ENCODE measurements around the gene TTC5.
"Not testable (repeated sequence)": the region's sequence is repeated elsewhere in the genome, so short reads cannot be mapped to it uniquely, and the experiment has no call there.

The TTC5 gene, protein sequence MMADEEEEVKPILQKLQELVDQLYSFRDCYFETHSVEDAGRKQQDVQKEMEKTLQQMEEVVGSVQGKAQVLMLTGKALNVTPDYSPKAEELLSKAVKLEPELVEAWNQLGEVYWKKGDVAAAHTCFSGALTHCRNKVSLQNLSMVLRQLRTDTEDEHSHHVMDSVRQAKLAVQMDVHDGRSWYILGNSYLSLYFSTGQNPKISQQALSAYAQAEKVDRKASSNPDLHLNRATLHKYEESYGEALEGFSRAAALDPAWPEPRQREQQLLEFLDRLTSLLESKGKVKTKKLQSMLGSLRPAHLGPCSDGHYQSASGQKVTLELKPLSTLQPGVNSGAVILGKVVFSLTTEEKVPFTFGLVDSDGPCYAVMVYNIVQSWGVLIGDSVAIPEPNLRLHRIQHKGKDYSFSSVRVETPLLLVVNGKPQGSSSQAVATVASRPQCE

DNA sequence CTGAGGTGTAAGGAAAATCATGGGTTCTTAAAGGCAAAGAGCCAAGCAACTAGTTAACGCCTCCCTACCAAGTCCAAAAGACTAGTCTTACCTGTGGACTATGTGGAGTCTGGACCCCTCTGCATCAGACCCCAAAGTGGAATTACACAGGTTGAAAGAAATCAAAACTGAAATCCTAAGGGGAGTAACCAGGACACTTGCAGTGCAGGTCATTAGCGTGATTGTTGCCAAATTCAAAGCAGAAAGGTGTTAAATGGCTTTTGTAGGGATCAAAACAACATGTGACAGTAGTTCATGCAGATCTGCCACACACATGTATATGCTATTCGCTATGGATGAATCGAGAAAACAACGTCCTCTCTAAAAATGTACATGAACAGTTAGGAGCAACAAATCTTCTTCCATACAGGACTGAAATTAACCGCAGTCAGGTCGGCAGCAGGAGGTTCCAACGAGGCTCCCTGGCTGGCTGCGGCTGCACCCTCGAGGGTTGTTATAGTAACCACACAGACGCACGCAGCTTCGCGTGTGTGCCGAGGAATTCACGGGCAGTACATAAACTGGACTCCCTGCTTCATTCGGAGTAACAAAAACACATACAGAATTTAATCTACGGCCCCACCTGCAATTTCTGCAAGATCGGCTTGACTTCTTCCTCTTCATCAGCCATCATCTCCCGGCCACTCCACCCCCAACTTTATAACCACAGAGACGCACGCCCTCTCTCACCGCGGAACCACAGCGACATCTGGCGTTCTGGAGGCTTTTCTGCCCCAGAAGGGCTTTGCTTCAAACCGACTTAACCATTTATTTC, at the start of gene TTC5:
TTC5 (minus strand) TSS at position 687 of the 814 bp plus-strand sequence; CDS start at position 673, 14 bp downstream.
- DNase-seq, result peak; percentile 63 to 83

DNA sequence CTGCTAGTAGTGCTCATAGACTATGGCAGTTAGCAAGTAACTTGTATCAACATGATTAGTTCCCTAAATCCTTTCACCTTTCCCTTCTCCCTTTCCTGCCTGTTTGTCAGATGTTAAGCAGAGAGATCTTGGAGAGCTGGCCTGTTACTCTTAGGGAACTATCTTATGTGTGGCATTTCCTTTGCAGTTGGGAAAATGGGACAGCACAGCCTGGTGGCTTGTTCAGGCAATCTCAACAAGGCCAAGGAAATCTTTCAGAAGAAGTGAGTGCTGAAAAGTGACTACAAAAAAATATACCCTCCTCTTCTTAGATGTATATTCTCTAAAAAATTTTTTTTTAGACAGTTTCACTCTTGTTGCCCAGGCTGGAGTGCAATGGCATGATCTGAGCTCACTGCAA, 45.1 kb upstream of the TTC5 start:
- no peak for DNase-seq

DNA sequence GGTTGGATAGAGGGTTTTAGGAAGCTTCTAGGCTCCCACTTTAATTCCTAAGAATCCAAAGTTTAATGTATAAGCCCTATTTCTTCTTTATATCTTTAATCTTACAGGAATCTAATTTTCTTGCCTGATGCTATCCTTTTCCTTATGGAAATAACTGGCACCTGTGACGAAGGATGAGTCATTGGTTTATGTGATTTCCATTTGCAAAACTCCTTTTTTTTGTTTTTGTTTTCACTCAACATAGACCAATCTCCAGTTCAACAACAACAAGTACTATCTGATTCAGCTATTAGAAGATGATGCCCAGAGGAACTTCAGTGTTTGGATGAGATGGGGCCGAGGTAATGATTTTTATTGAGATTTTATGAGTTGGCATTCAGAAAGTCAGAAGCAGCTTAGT, 44.5 kb upstream of the TTC5 start:
- DNase-seq, result no peak

DNA sequence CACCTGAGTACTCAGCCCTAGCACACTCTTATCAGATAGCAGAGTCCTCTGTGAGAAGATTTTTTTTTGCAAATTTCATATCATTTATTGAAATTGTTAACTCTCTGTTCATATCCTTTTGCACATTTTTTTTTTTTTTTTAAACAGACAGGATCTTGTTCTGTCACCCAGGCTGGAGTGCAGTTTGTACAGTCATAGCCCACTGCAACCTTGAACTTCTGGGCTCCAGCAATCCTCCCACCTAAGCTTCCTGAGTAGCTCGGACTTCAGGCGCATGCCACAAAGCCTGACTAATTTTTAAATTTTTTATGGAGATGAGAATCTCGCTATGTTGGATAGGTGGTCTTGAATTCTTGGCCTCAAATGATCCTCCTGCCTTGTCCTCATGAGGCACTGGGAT, 42.0 kb upstream of the TTC5 start:
- DNase-seq, result no peak

DNA sequence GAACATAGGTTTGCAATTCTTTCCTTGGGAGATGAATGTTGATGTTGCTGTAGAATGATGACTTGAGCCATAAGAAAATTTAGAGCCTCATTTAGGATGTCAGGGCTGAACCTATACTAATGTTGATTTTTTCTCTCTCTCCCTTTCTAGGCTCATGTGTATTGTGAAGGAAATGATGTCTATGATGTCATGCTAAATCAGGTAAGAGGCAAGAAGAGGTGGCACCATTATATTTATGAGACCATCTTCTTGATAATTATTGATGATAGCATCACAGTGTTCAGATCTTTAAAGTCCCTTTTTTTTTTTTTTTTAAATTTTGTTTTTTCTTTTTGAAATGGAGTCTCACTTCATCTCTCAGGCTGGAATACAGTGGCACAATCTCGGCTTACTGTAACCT, 41.0 kb upstream of the TTC5 start:
- no peak for DNase-seq

DNA sequence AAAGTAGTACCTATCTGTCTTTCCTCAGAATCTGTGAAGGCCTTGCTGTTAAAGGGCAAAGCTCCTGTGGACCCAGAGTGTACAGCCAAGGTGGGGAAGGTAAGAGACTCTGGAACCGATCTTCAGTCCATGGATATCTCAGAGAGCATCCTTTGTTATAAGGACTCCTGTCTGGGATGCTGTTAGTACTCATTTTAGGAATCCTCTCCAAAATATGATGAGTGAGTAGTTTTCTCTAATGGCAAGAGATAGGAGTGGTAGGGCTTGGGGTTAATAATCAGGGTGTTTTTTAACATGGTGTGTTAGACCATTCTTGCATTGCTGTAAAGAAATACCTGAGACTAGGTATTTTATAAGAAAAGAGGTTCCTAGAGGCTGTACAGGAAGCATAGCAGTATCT, 39.6 kb upstream of the TTC5 start:
- no peak for DNase-seq

DNA sequence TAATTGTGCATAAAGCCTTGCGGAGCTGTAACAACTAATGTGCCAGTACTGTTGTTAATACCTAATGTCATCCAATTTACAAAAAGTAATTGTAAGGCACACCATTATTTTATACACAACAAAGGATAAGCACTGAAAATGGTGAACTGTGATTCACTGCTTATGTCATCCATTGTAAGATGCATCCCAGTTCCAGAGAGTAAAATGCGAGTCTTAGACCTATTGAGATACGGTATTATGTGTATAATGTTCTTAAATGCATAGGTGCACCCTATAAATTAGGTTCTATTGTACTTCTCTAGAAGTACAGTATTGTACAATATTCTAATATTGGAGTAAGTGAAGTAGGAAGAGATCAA, 38.1 kb upstream of the TTC5 start:
- peak in 1 of 2 experiments; percentile 15 for DNase-seq

DNA sequence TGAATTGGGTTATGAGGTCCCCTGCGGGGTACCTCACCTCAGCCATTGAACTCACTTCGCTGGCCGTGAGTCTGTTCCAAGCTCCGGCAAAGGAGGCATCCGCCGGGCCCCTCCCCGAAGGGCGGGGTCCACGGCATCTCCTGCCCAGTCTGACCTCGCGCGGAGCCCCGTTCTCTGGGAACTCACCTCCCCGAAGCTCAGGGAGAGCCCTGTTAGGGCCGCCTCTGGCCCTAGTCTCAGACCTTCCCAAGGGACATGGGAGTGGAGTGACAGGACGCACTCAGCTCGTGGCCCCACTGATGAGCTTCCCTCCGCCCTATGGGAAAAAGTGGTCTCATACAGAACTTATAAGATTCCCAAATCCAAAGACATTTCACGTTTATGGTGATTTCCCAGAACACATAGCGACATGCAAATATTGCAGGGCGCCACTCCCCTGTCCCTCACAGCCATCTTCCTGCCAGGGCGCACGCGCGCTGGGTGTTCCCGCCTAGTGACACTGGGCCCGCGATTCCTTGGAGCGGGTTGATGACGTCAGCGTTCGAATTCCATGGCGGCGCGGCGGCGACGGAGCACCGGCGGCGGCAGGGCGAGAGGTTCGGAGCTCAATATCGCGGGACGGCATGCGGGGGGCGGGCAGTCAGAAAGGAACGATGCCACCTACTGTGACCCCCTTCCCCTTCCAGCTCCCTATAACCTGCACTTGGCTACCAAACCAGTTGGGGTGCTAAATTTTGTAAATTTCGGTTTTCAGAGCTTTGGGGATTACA, 37.5 kb upstream of the TTC5 start, which contains the start of gene PARP2:
PARP2 (plus strand) TSS at position 544 of the 770 bp plus-strand sequence; CDS start at position 551, 7 bp downstream.
- DNase-seq, result peak; percentile 99 to 100

DNA sequence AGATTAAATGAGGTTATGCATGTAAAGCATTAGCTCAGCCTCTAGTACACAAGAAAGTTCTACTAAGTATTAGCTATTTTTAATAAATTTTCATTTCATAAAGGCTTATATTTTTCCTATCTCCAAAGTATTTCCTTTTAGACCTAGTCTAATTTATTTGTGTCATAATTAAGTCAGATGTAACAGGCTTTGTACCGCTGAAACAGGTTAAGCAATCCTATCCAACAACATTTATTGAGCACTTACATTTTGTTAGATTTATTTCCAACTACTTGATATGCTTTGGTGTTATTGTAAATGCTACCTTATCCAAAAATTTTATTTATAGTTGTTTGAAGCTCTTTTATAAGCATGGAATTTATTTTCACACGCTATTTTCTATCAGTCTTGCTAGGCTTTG, 35.9 kb upstream of the TTC5 start:
- no peak for DNase-seq

DNA sequence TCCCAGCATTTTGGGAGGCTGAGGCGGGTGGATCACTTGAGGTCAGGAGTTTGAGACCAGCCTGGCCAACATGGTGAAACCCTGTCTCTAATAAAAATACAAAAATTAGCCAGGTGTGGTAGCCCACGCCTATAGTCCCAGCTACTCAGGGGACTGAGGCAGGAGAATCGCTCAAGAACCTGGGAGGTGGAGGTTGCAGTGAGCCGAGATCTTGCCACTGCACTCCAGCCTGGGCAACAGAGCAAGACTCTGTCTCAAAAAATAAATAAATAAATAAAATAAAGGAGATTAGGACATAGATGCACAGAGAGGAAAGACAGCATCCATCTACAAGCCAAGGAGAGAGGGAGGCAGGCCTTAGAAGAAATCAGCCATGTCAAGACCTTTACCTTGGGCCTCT, 35.3 kb upstream of the TTC5 start:
- not testable (repeated sequence) for DNase-seq

DNA sequence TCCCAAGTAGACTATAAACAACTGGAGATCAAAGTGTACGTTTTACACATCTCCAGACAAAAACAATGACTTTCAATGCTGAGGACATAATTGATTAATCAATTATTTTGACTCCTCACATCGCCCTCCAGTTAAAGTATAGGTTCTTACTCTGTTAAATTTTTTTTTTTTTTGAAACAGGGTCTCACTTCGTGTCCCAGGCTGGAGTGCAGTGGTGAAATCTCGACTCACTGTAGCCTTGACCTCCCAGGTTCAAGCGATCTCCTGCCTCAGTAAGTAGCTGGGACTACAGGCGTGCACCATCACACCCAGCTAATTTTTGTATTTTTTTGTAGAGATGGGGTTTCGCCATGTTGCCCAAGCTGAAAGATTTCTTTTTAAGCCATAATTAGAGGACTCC, 28.3 kb upstream of the TTC5 start:
- no peak for DNase-seq

DNA sequence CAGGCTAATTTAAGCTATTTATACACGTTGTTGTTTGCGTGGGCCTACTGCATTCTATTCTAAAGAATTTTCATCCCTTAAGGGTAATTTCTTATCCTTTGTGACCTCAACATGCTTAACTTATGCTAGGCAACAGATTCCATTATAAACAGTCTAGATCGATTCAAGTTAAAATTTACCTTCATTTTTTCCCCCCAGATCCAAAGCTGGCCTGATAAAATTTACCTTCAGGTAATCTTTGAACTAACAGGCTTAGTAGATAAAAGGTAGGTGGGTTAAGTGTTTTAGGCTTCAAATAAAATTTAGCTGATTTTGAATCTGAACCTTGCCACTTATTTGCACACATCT, 27.7 kb upstream of the TTC5 start:
- DNase-seq, result no peak

DNA sequence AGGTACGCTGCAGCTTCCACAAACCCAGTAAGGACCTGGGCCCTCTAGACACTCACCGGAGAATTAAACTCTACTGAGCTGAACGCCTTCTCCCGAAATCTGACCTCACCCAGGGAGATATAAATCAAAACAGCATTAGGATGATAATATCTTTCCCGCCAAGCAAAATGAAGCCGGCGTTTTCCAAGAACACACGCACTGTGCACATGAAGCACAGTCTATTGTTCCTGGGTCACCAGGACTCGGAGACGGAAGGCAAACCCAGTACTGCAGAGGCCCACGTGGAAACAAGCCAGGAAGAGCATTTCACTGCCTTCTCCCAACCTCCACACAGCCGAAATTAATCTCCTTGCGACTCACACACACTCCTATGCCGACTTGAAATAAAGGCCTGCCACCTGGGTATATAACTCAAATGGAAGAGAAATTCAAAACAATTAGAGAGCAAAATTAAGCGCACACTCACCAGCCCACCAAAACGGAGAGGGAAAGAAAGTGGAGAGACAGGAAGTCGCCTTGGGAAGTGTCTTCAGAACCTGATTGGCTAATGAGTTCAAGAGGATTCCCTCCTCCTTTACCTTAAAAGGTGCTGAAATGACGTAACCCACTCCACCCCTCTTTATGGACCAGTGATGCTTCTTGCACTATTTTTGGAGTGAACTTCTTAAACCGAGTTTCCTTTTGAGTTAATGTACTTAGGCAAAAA, 27.2 kb upstream of the TTC5 start, which contains the start of gene CCNB1IP1:
CCNB1IP1 (minus strand) TSS at position 492 of the 706 bp plus-strand sequence. CDS start 16,756 bp downstream, outside the sequence.
- peak; percentile 82 to 86 for DNase-seq

DNA sequence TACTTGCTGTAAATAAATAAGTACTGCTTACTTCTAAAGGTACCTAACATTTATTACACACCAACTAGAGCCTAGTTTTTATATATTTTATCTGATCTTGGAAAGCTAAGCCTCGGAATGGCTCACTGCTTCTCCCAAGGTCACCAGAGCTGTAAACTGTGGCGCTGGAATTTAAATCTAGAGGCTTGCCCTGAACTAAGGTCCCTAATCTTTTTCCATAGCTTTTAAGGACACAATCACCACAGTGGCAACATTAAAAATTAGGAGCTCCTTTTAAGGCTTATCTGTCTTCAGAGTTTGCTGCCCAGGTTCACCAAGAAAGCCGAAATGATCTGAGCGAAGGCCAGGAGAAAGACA, 26.7 kb upstream of the TTC5 start:
- DNase-seq, result peak; percentile 26 to 47

DNA sequence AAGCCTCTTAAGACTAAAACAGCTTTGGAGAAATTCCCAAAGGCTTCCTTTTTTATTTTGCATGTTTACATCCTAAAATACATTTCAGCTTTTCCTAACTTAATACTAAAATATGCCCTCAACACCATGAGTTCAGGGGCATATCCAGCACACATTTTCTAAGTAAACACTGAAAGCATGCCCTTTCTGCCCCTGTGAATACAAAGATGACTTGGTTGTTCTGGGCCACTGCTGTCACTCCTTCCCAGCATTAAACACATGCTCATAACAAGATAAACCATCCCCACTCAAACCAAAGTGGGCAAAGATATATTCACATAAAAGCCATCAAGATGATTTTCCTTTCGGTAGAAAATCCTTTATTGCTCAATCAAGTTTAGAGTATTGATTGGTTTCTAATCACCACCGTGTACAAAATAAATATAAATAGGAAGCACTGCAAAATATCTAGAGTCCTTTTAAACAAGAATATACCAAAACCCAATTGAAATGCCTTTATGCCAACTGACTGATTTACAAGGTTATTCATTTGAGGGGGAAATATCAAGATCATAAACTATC, 25.4 kb upstream of the TTC5 start:
- DNase-seq, result no peak

DNA sequence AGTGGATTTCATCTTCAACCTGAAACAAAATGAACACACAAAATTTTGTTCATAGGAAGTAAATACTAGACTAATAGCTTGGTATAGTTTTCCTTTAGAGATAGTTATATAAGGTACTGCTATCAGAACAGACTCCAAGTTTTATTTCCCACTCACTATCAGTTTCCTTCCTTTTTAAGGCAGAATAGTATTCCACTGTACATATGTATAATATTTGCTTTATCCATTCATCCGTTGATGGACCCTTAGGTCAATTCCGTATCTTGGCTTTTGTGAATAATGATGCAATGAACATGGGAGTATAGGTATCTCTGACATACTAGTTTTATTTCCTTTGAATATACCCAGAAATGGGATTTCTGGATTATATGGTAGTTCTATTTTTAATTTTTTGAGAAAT, 23.6 kb upstream of the TTC5 start:
- no peak for DNase-seq

DNA sequence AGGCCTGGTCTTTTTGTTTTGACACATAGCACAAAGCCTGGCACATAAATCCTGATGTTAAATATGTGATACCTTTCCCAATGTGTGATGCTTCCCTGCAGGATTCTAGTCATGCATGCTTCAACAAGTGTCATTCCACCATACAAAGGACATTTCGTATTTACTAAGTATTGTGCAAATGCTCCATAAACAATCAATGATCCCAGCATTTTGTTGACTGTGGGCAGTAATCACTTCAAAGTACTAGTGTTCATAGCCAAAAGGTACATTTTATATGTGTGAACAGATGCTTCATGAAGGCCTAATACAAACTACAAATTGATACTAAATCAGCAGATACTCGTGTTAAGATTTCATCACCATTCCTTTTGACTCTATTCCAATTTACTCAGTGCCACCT, 23.0 kb upstream of the TTC5 start:
- no peak for DNase-seq

DNA sequence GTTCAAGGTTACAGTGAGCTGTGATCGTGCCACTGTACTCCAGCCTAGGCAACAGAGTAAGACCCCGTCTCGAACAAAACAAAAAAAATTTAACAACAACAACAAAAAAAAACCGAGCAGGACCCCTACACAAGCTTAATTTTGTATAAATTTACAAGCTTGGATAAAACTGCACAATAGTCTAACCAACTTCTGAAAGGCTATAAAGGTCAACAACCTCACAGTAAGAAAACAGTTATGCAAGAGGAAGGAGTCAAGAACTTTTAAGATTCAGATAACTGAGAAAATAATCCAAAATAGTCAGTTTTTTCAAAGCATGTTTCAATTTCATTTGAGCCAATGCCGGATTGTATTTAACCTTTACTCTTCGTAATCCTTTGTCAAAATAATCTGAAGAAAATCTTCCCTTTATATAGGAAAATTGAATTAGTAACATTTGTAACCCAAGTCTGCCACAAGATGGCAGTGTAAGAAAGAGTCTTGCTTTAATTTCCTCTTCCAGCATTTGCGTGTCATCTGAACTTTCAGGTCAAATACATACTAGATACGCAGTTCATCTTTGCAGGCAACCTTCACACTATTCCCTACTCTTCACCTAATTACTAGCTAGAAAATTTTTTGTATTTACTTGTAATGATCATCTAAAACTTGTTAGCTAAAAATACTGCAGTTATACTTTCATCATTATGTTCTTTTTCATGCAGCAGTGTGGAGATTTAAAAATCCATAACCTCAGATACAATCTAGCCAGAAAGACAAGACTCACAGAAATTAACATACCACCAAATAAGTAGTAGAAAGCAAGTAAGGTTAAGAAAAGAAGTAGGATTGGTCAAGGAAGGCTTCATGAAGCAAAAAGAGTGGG, 21.5 kb upstream of the TTC5 start:
- DNase-seq, result peak; percentile 49 to 76

DNA sequence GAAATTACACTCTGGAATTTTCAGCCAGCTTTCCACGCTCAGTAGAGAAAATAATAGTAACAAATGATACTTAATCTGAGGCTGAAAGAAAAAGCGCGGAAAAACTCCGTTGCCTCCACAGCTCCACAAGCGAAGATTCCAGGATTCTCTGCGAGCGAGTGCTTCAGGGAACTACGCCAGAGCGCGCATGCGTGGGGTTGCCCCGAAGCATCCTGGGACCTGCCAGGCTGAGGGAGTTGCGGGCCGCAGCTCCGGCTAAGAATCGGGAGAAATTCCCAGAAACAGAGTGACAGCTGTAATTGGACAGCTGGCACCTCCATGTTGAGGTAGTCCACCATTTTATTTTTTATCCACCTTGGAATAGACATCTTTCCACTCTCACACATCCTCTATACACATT, 12.0 kb upstream of the TTC5 start:
- DNase-seq, result no peak

DNA sequence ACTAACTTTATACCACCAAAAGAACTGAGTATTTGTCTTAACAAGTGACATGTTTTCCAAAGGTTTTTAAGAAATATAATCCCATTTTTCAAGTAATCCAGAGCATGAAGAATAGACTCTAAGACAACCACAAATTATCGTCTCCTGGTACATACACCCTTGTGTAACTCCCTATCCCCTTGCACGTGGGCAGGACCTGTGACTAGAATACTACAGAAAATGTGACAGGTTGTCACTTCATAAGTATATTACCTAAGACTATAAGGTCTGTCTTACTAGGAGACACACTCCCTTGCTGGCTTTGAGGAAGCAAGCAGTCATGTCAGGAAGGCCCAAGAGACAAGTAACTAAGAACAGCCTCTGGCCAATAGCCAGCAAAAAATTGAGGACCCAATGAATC, 8.3 kb upstream of the TTC5 start:
- DNase-seq, result no peak

DNA sequence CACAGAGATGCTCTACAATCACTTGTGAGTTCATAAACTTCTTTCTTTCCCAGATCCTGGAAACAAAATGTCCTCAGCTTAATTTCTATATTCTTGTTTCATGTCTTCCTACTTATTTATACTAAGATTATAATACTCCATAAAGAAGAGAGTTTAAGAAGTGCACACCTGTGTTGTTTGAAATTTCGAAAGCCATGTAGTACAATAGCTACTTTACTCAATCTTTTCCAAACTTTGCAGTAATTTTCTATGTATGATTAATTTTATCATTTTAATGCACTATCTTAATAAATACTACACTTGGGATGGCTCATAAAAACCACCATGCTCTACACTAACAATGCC, 300 bp upstream of the TTC5 start:
- no peak for DNase-seq
